Colonic mucosa (tissue), 4 donors: ENCODE results near the gene BIRC6. TPM values are rescaled to one million over a fixed set of nuclear protein-coding genes. Genes with fewer than 3 reads are reported as not detected.
"Not testable (repeated sequence)": the region's sequence is repeated elsewhere in the genome, so short reads cannot be mapped to it uniquely, and the experiment has no call there.

Experiments
- DNase-seq: peaks from one replicate; pipeline ENCODE4 v3.0.0-alpha.2; 2020
- H3K27ac ChIP-seq: fragments of 200-600 bp; one replicate; pipeline ENCODE4 v1.8.0; 2021
- H3K27me3 ChIP-seq: fragments of 200-600 bp; one replicate; pipeline ENCODE4 v1.8.0; 2021
- H3K36me3 ChIP-seq: fragments of 200-600 bp; one replicate; pipeline ENCODE4 v1.8.0; 2021
- H3K4me1 ChIP-seq: fragments of 200-600 bp; one replicate; pipeline ENCODE4 v1.8.0; 2021; ENCODE audit warnings: mild to moderate bottlenecking
- H3K4me3 ChIP-seq: fragments of 200-600 bp; one replicate; pipeline ENCODE4 v1.8.0; 2021
- H3K9ac ChIP-seq, 2 donors: one replicate each; pipeline ENCODE4 v1.7.0; 2013; ENCODE audit warnings: control low read depth in 2 of 2, low read depth in 2 of 2, low read length in 2 of 2
- H3K9me3 ChIP-seq: fragments of 200-600 bp; one replicate; pipeline ENCODE4 v1.8.0; 2021
- CTCF ChIP-seq: fragments of 200-600 bp; IDR thresholded peaks from one replicate; pipeline ENCODE4 v1.8.0; 2022; ENCODE audit warnings: antibody characterized with exemption, mild to moderate bottlenecking
- intact Hi-C: fragments of 100-400 bp; cut with DNase I; formaldehyde crosslinking; loops from one replicate; pipeline ENCODE4 v1.14.1; 2022
- total RNA-seq, 2 donors: library from RNA; stranded (reverse); fragmentation: NEBNext Ultra II Directional in 1 of 2; extraction: Animal tissue kit (Norgen Biotek cat#: 25700) in 1 of 2; gene quantifications; one replicate each; pipeline ENCODE4 v1.2.1, GENCODE V29; 2021
- donor health status: healthy.
- donor health status: DM: no; HTN: no; CAD: no.
- donor health status: DM: no; HTN: no; CAD: no.

Gene BIRC6
- total RNA-seq, 2 donors from 2014 or later, result 74.6 to 93.1 TPM

DNA sequence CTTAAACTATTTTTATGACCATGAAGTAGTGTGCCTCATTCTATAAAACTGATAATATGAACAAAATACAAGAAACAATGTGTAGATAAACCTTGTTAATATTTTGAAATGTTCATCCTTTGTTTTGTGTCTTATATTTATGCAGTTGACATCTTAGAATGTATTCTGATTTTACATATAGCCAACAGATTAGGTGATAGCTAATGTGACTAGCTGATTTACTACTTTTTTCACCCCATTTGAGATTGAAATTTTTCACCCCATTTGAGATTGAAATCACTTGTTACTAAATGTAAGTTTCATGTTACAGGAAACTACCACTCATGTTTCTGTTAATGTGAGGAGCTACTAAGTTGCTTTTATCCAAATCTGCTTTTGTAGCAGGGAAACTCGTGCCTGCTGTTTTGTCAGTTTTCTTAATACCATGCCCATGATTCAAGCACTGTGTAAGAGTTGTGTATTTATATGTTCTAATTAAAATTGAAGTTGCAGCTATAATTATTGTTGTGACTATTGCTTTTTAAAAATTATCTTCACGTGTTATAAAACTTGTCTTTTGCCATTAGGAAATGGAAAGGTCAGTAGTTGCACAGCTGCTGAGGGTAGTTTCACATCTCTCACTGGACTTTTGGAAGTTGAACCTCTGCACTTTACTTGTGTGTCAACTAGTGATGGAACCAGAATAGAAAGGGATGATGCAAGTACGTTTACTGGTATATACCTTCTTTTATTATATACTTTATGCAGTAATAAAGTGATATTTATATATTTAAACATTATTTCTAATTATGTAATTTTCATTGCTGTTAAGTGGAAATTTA is 96.6 kb downstream of the BIRC6 start:
- Histone ChIP-seq H3K27me3 (no peaks in the 10 kb centered on the region), H3K27ac (no peak overlapping the region), H3K4me3 (no peak overlapping the region), H3K9ac (no peak overlapping the region), H3K36me3 (no peaks in the 10 kb centered on the region), H3K9me3 (no peaks in the 10 kb centered on the region), H3K4me1 (no peaks in the 10 kb centered on the region)
- no peak for DNase-seq
- no peak for TF ChIP-seq CTCF
- intact Hi-C loops, result no loop called here

- TF ChIP-seq CTCF, result no peak
- intact Hi-C loops, result no loop called here
- H3K9me3 ChIP-seq, result no peaks in the 10 kb centered on the region
- H3K27ac ChIP-seq, result no peak overlapping the region
- no peak overlapping the region for H3K4me3 ChIP-seq
- H3K27me3 ChIP-seq, result no peaks in the 10 kb centered on the region
- H3K9ac ChIP-seq, result no peak overlapping the region
- no peaks in the 10 kb centered on the region for H3K36me3 ChIP-seq
- no peak for DNase-seq
- H3K4me1 ChIP-seq, result no peaks in the 10 kb centered on the region
Observed at GRCh38 chr2:32455816-32456215, 99.0 kb downstream of the BIRC6 start.

GRCh38 chr2:32456808-32457207 is 100.0 kb downstream of the BIRC6 start:
- no peak for TF ChIP-seq CTCF
- intact Hi-C loops, result no loop called here

GRCh38 chr2:32457814-32458213 is 101.0 kb downstream of the BIRC6 start:
- no peak for TF ChIP-seq CTCF
- DNase-seq, result no peak
- H3K4me1 ChIP-seq, result no peaks in the 10 kb centered on the region
- no peaks in the 10 kb centered on the region for H3K27me3 ChIP-seq
- no peaks in the 10 kb centered on the region for H3K9me3 ChIP-seq
- no peak overlapping the region for H3K4me3 ChIP-seq
- no peak overlapping the region for H3K27ac ChIP-seq
- H3K9ac ChIP-seq, result no peak overlapping the region
- intact Hi-C loops, result no loop called here
- H3K36me3 ChIP-seq, result no peaks in the 10 kb centered on the region

More at GRCh38 chr2:32456808-32457207, 100.0 kb downstream of the BIRC6 start:
- Histone ChIP-seq H3K9ac (no peak overlapping the region), H3K9me3 (no peaks in the 10 kb centered on the region), H3K27me3 (no peaks in the 10 kb centered on the region), H3K36me3 (no peaks in the 10 kb centered on the region), H3K27ac (no peak overlapping the region), H3K4me3 (no peak overlapping the region), H3K4me1 (no peaks in the 10 kb centered on the region)
- no peak for DNase-seq

- H3K36me3 ChIP-seq, H3K4me1 ChIP-seq, intact Hi-C loops, H3K4me3 ChIP-seq, DNase-seq, H3K9me3 ChIP-seq, H3K9ac ChIP-seq, H3K27me3 ChIP-seq, H3K27ac ChIP-seq: not testable (repeated sequence)
Observed at GRCh38 chr2:32460861-32461260, 104.0 kb downstream of the BIRC6 start.

- no peak overlapping the region for H3K9ac ChIP-seq
- H3K27me3 ChIP-seq, result no peaks in the 10 kb centered on the region
- intact Hi-C loops, result no loop called here
- no peak for DNase-seq
- H3K4me3 ChIP-seq, result no peak overlapping the region
- no peaks in the 10 kb centered on the region for H3K36me3 ChIP-seq
- no peak for TF ChIP-seq CTCF
- H3K27ac ChIP-seq, result no peak overlapping the region
- no peaks in the 10 kb centered on the region for H3K4me1 ChIP-seq
- no peaks in the 10 kb centered on the region for H3K9me3 ChIP-seq
Observed at GRCh38 chr2:32463110-32463509, 106.3 kb downstream of the BIRC6 start.
